Endothelial cell (in vitro differentiated cells): ENCODE measurements around the gene PLEKHH2. TPM values are rescaled to one million over a fixed set of nuclear protein-coding genes. Genes with fewer than 3 reads are reported as not detected.

Source experiments
- DNase-seq: peaks from one replicate; pipeline ENCODE4 v3.0.0; 2021; ENCODE audit warnings: low spot score
- H3K27ac Mint-ChIP-seq: one replicate; pipeline ENCODE4 v1.8.0; 2021; ENCODE audit warnings: mixed read lengths, inconsistent platforms; ENCODE audit not compliant: unreplicated experiment
- H3K27me3 Mint-ChIP-seq: one replicate; pipeline ENCODE4 v1.8.0; 2021; ENCODE audit warnings: mild to moderate bottlenecking, moderate library complexity, mixed read lengths, inconsistent platforms; ENCODE audit not compliant: unreplicated experiment
- H3K36me3 Mint-ChIP-seq: one replicate; pipeline ENCODE4 v1.8.0; 2021; ENCODE audit warnings: mild to moderate bottlenecking, low read depth, mixed read lengths, inconsistent platforms; ENCODE audit not compliant: unreplicated experiment
- H3K4me1 Mint-ChIP-seq: one replicate; pipeline ENCODE4 v1.8.0; 2021; ENCODE audit warnings: mild to moderate bottlenecking, mixed read lengths, inconsistent platforms; ENCODE audit not compliant: unreplicated experiment
- H3K4me3 Mint-ChIP-seq: one replicate; pipeline ENCODE4 v1.8.0; 2021; ENCODE audit warnings: mild to moderate bottlenecking, mixed read lengths, inconsistent platforms; ENCODE audit not compliant: unreplicated experiment
- H3K9me3 Mint-ChIP-seq: one replicate; pipeline ENCODE4 v1.8.0; 2021; ENCODE audit warnings: mixed read lengths, inconsistent platforms; ENCODE audit not compliant: unreplicated experiment
- CTCF ChIP-seq: fragments of 200-600 bp; sonication (generic); IDR thresholded peaks from one replicate; pipeline ENCODE4 v1.5.0; 2021; ENCODE audit warnings: antibody characterized with exemption; ENCODE audit not compliant: unreplicated experiment
- total RNA-seq: library from RNA; stranded (reverse); fragmentation: NEBNext Ultra II Directional; extraction: Animal tissue kit (Norgen Biotek cat#: 25700); gene quantifications from one replicate; pipeline ENCODE4 v1.2.1, GENCODE V29; 2021; ENCODE audit not compliant: unreplicated experiment

PLEKHH2 gene
- total RNA-seq, 1 donor from 2014 or later, result 1.6 TPM

- H3K27ac Mint-ChIP-seq, result no peak overlapping the region
- no peak for TF ChIP-seq CTCF
- DNase-seq, result no peak
- no peak overlapping the region for H3K4me3 Mint-ChIP-seq
- no peaks in the 10 kb centered on the region for H3K36me3 Mint-ChIP-seq
- no peaks in the 10 kb centered on the region for H3K4me1 Mint-ChIP-seq
- no peaks in the 10 kb centered on the region for H3K27me3 Mint-ChIP-seq
- no peaks in the 10 kb centered on the region for H3K9me3 Mint-ChIP-seq
Observed at GRCh38 chr2:43790147-43790546, 153.1 kb downstream of the PLEKHH2 start.

- no peak for DNase-seq
- H3K4me3 Mint-ChIP-seq, result no peak overlapping the region
- H3K9me3 Mint-ChIP-seq, result no peaks in the 10 kb centered on the region
- no peak overlapping the region for H3K27ac Mint-ChIP-seq
- no peaks in the 10 kb centered on the region for H3K36me3 Mint-ChIP-seq
- no peak for TF ChIP-seq CTCF
- no peaks in the 10 kb centered on the region for H3K4me1 Mint-ChIP-seq
- no peaks in the 10 kb centered on the region for H3K27me3 Mint-ChIP-seq
Observed at GRCh38 chr2:43791035-43791765, 154.1 kb downstream of the PLEKHH2 start.

GRCh38 chr2:43792653-43793052 is 155.6 kb downstream of the PLEKHH2 start:
- Mint-ChIP-seq H3K4me3 (no peak overlapping the region), H3K4me1 (no peaks in the 10 kb centered on the region), H3K36me3 (no peaks in the 10 kb centered on the region), H3K27ac (no peak overlapping the region), H3K9me3 (no peaks in the 10 kb centered on the region), H3K27me3 (no peaks in the 10 kb centered on the region)
- no peak for TF ChIP-seq CTCF
- no peak for DNase-seq

GRCh38 chr2:43794956-43795355 is 157.9 kb downstream of the PLEKHH2 start:
- no peaks in the 10 kb centered on the region for H3K36me3 Mint-ChIP-seq
- H3K27me3 Mint-ChIP-seq, result no peaks in the 10 kb centered on the region
- TF ChIP-seq CTCF, result no peak
- H3K27ac Mint-ChIP-seq, result no peak overlapping the region
- no peaks in the 10 kb centered on the region for H3K4me1 Mint-ChIP-seq
- H3K4me3 Mint-ChIP-seq, result no peak overlapping the region
- H3K9me3 Mint-ChIP-seq, result no peaks in the 10 kb centered on the region
- no peak for DNase-seq

GRCh38 chr2:43796206-43796605 is 159.1 kb downstream of the PLEKHH2 start:
- no peak overlapping the region for H3K27ac Mint-ChIP-seq
- TF ChIP-seq CTCF, result no peak
- DNase-seq, result no peak
- H3K4me3 Mint-ChIP-seq, result no peak overlapping the region
- no peaks in the 10 kb centered on the region for H3K36me3 Mint-ChIP-seq
- no peaks in the 10 kb centered on the region for H3K27me3 Mint-ChIP-seq
- no peaks in the 10 kb centered on the region for H3K4me1 Mint-ChIP-seq
- no peaks in the 10 kb centered on the region for H3K9me3 Mint-ChIP-seq
